T47D (cell line): ENCODE data around the gene TRPM4.
"Not testable (repeated sequence)": the region's sequence is repeated elsewhere in the genome, so short reads cannot be mapped to it uniquely, and the experiment has no call there.

Experiments
- DNase-seq, 2 experiments: peaks; one replicate each; pipeline versions ENCODE4 v3.0.0 to v3.0.0-alpha.2; 2011 to 2012; ENCODE audit warnings: low read depth in 1 of 2, low spot score in 1 of 2
- JUND ChIP-seq: IDR thresholded peaks from 2 replicates; pipeline ENCODE4 v1.6.1; 2012; ENCODE audit warnings: low read depth
- in situ Hi-C: cut with HindIII; loops from 2 replicates; pipeline ENCODE4 v1.10.0; 2016; ENCODE audit warnings: low sequenced_read_pairs, low pct_unique_long_range_greater_than_20kb

TRPM4 gene

GRCh38 chr19:49119411-49120324 lies 37.9 kb upstream of the TRPM4 start, which contains the start of gene PPFIA3:
TSS of gene PPFIA3 (plus strand) at chr19:49119544. CDS start at chr19:49127874, 8,330 bp downstream.
- in situ Hi-C loops, result no loop called here

GRCh38 chr19:49120325-49120683 lies 37.3 kb upstream of the TRPM4 start:
- in situ Hi-C loops, result no loop called here
- TF ChIP-seq JUND, result no peak

More at GRCh38 chr19:49119411-49120324, 37.9 kb upstream of the TRPM4 start, which contains the start of gene PPFIA3:
- TF ChIP-seq JUND, result no peak
- DNase-seq, result peak in 1 of 2 experiments; percentile 74

GRCh38 chr19:49120868-49121267 lies 36.7 kb upstream of the TRPM4 start:
- no peak for TF ChIP-seq JUND
- in situ Hi-C loops, result no loop called here
- no peak for DNase-seq

More at GRCh38 chr19:49120325-49120683, 37.3 kb upstream of the TRPM4 start:
- no peak for DNase-seq

GRCh38 chr19:49121841-49122240 lies 35.8 kb upstream of the TRPM4 start:
- in situ Hi-C loops, DNase-seq: not testable (repeated sequence)

GRCh38 chr19:49123285-49123684 lies 34.3 kb upstream of the TRPM4 start:
- in situ Hi-C loops, DNase-seq: not testable (repeated sequence)

GRCh38 chr19:49125025-49125731 lies 32.4 kb upstream of the TRPM4 start:
- 0 out of 2 replicates have a peak, but pooled peaks have one; percentile 52 for TF ChIP-seq JUND
- in situ Hi-C loops, result no loop called here
- peak; percentile 75 to 97 for DNase-seq

- DNase-seq, result no peak
- TF ChIP-seq JUND, result no peak
- in situ Hi-C loops, result no loop called here
These were observed 31.0 kb upstream of the TRPM4 start for GRCh38 chr19:49126575-49126974.

- DNase-seq, in situ Hi-C loops: not testable (repeated sequence)
These were observed 30.4 kb upstream of the TRPM4 start for GRCh38 chr19:49127225-49127624.

GRCh38 chr19:49127674-49128544 lies 29.7 kb upstream of the TRPM4 start:
- DNase-seq, result peak; percentile 74 to 96
- no peak for TF ChIP-seq JUND
- in situ Hi-C loops, result no loop called here

GRCh38 chr19:49128545-49129237 lies 28.9 kb upstream of the TRPM4 start:
- no peak for TF ChIP-seq JUND
- DNase-seq, result no peak
- in situ Hi-C loops, result no loop called here

- TF ChIP-seq JUND, result no peak
- peak; percentile 86 to 96 for DNase-seq
- in situ Hi-C loops, result no loop called here
These were observed 28.4 kb upstream of the TRPM4 start for GRCh38 chr19:49129238-49129583.

- no peak for TF ChIP-seq JUND
- DNase-seq, result no peak
- in situ Hi-C loops, result no loop called here
These were observed 27.3 kb upstream of the TRPM4 start for GRCh38 chr19:49130325-49130724.
